ENCODE measurements around the gene PRR36.

DNA sequence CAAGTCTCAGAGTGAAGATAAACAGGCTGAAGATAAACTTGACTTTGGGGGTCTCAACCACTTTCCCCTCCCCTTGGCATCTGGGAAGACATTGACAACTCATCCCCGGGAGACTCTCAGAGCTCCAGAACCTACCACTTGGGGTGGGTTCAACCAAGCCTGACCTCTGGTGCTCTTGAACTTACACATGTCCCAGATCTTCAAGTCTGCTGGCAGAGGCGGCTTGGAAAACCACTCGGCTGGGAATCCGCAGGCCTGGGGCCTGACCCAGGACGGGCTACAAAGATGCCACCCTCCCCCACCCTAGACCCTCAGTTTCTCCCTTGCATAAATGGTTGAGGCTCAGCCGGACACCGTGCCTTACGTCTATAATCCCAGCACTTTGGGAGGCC, 14.6 kb upstream of the PRR36 start:
- TF ChIP-seq BHLHE40 (IDR thresholded peaks at IDR 0.05; ENCODE audit: borderline replicate concordance in 1 of 2, low read depth in 2 of 2, low read length in 1 of 2) = no peak
- TF ChIP-seq NFYB (IDR thresholded peaks at IDR 0.05; ENCODE audit: insufficient read depth, low read depth, low read length) = no peak
- no peak for TF ChIP-seq NR2C2 (IDR thresholded peaks at IDR 0.05; ENCODE audit: borderline replicate concordance, control insufficient read depth, insufficient read length, low read depth)
